ENCODE measurements around the gene TMEM163.
A peak's percentile ranks its signal among the peaks of the same experiment; 100 is the strongest.

TMEM163 gene

DNA sequence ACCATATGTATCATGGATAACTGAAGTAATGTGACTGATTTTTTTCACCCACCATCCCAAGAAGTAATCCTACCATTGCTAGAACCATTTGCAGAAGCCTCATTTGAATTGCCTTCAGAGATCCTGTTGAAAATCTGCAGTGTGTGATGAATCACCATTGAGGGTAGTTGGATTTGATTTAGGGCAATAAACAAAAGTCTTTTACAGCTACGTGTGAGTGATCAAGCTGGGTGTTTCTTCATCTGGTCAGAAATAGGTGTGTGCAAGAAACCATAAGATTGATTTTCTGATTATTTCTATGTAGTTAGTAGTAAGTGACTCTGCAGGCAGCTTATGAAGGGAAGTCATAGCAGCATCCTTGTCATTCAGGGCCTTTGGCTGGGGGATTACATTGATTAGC, 305.4 kb downstream of the TMEM163 start:
- DNase-seq (ENCODE audit: extremely low spot score), result no peak
- CTCF ChIA-PET, result interaction anchor here (1.4 to 5.9 kb wide), 15 partner anchors 11 to 526 kb away, joined by 3 to 156 read pairs (median 18); no protein-coding TSS in a partner anchor
- POLR2A ChIA-PET, result no interaction called here
- no peak for TF ChIP-seq CTCF (IDR thresholded peaks at IDR 0.05; ENCODE audit: control extremely low read depth, extremely low read depth, low read depth, missing control alignments)

DNA sequence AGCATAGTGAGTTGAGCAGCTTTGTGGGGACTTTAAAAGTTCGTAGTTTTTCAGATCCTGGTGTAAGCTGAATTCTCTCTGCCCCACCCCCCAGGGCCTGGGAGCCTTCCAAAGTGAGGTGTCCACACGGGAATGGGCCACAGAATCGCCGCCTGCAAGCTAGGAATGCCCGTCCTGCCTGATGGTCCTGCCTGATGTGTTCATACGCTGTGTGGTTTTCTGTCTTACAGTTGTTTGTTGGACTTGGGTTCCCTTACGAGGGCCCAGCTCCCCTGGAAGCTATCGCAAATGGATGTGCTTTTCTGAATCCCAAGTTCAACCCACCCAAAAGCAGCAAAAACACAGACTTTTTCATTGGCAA, 306.2 kb downstream of the TMEM163 start:
- ChIA-PET CTCF (interaction anchor here (0.8 to 5.9 kb wide), 54 partner anchors 8 to 545 kb away, joined by 3 to 156 read pairs (median 6); no protein-coding TSS in a partner anchor), POLR2A (interaction anchor here (0.6 kb wide), 1 partner anchor 137 kb away, joined by 3 read pairs; no protein-coding TSS in a partner anchor)
- no peak for DNase-seq (ENCODE audit: extremely low spot score)
- TF ChIP-seq CTCF (IDR thresholded peaks at IDR 0.05; ENCODE audit: control extremely low read depth, extremely low read depth, low read depth, missing control alignments), result no peak

DNA sequence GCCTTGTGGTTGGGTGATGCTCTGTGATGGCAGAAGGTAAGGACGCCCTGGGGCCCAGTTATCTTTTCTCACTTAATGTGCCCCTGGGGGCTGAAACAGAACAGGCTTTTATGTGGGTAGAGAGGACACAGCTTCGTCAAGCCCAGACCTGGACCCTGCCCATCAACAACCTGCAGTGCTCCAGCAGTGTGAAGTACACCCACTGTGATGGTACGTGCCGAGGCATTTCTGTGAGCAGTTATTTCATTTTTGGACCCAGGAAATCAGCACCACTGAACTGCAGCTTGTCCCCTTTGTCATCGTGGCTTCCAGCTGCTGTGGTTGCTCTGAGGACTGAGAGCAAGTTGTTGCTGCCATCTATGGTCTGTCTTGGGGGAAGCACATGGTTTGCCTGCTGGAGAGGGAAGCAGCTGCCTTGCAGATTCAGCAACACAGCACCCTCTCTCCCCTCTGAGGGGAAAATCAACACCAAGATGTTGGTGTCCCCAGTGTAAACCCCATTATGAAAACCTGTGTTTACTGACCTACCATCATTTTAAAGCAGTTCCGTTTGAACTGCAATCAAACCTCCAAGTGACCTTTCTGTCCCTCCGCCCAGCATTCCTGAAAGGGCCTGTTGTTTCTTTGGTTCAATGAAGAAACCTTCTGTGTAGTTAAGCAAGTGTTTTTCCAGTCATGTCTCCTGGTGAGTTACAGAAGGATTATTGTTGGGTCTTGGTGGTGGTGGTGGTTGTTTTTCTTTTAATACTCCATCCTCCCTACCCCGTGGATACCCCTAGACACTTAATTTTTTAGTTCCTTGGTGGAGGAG, 306.8 kb downstream of the TMEM163 start:
- peak; percentile 82 for TF ChIP-seq CTCF (IDR thresholded peaks at IDR 0.05; ENCODE audit: control extremely low read depth, extremely low read depth, low read depth, missing control alignments)
- ChIA-PET CTCF (interaction anchor here (0.7 to 5.9 kb wide), 70 partner anchors 8 to 567 kb away, joined by 3 to 156 read pairs (median 5); partner anchors contain the start of gene MGAT5), POLR2A (interaction anchor here (0.6 to 1.1 kb wide), 3 partner anchors 136 to 292 kb away, joined by 3 to 4 read pairs (median 4); no protein-coding TSS in a partner anchor)
- peak; percentile 78 for DNase-seq (ENCODE audit: extremely low spot score)

DNA sequence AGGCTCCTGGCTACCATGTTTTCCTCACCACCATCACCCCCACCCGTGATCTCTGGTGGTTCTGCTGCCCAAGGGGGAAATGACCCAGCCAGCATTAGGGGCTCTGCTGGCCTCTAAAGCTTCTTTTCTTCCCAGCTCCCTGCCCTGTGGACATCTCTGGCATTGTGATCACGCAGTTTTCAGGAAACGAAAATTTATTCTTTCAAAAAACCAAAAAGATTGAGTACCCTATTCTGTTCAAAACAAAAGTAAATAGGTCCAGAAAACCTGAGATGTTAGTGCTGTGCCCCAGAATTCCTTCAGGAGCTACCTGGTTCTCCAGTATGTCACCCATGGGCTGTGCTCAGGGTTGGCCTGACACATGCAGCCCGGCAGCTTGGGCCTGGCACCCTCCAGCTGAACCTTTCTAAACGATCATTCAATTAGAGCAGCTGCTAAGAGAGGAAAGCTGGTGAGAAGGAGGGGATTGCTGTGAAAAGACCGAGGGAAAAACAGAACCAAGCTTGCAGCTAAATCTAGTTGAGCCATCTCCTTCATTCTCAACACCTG, 307.4 kb downstream of the TMEM163 start:
- ChIA-PET POLR2A (interaction anchor here (1.1 kb wide), 1 partner anchor 291 kb away, joined by 4 read pairs; no protein-coding TSS in a partner anchor), CTCF (interaction anchor here (0.7 to 5.9 kb wide), 66 partner anchors 8 to 566 kb away, joined by 3 to 156 read pairs (median 5); partner anchors contain the start of gene MGAT5)
- no peak for TF ChIP-seq CTCF (IDR thresholded peaks at IDR 0.05; ENCODE audit: control extremely low read depth, extremely low read depth, low read depth, missing control alignments)
- DNase-seq (ENCODE audit: extremely low spot score), result no peak

GRCh38 chr2:134410831-134411231, 308.0 kb downstream of the TMEM163 start:
- ChIA-PET POLR2A (interaction anchor here (1.1 kb wide), 1 partner anchor 291 kb away, joined by 4 read pairs; no protein-coding TSS in a partner anchor), CTCF (interaction anchor here (1.0 to 5.9 kb wide), 34 partner anchors 9 to 566 kb away, joined by 3 to 156 read pairs (median 10); partner anchors contain the start of gene MGAT5)
- DNase-seq (ENCODE audit: extremely low spot score), result no peak
- TF ChIP-seq CTCF (IDR thresholded peaks at IDR 0.05; ENCODE audit: control extremely low read depth, extremely low read depth, low read depth, missing control alignments), result no peak

- ChIA-PET CTCF (interaction anchor here (2.3 to 5.9 kb wide), 9 partner anchors 11 to 523 kb away, joined by 10 to 156 read pairs (median 32); no protein-coding TSS in a partner anchor), POLR2A (no interaction called here)
- no peak for TF ChIP-seq CTCF (IDR thresholded peaks at IDR 0.05; ENCODE audit: control extremely low read depth, extremely low read depth, low read depth, missing control alignments)
- no peak for DNase-seq (ENCODE audit: extremely low spot score)
Observed at GRCh38 chr2:134410006-134410405, 308.8 kb downstream of the TMEM163 start.
